ENCODE data around the gene UBE2M.

GRCh38 chr19:58509731-58510083 lies 48.7 kb downstream of the UBE2M start:
- no peak for TF ChIP-seq GATA2 (IDR thresholded peaks at IDR 0.05; ENCODE audit: low read depth, low read length)
- TF ChIP-seq GATA3 (IDR thresholded peaks at IDR 0.05; ENCODE audit: low read depth, low read length) = no peak
